H1 (cell line): ENCODE results near the gene GATA1. TPM values are rescaled to one million over a fixed set of nuclear protein-coding genes. Genes with fewer than 3 reads are reported as not detected.

ENCODE experiments used
- CTCF ChIA-PET: fragments of 300-600 bp; sonication (Branson Sonifier 250); formaldehyde crosslinking; loops from one replicate; lab custom pipeline; 2021; ENCODE audit not compliant: partially characterized antibody; lab: Charles Lee
- POLR2A ChIA-PET: fragments of 300-600 bp; sonication (Branson Sonifier 250); formaldehyde crosslinking; loops from one replicate; lab custom pipeline; 2021; ENCODE audit warnings: inconsistent platforms; ENCODE audit not compliant: partially characterized antibody; lab: Charles Lee
- DNase-seq, 2 experiments: peaks; one replicate each; pipeline versions ENCODE4 v3.0.0 to v3.0.0-alpha.2; 2010 to 2022; ENCODE audit warnings: low spot score in 2 of 2, low read depth in 1 of 2, mixed read lengths in 1 of 2
- FAIRE-seq: peaks from 2 replicates; lab custom pipeline; 2011; peaks lifted over from hg19 to GRCh38; lab: Jason Lieb, UNC
- H2AFZ ChIP-seq: 2 replicates; pipeline ENCODE4 v1.8.1; 2012; ENCODE audit warnings: low read length, inconsistent platforms
- H2AK5ac ChIP-seq: 2 replicates; pipeline ENCODE4 v1.6.1; 2013; ENCODE audit warnings: low read depth, low read length
- H2BK120ac ChIP-seq: replicated peaks from 2 replicates; pipeline ENCODE3; 2013; ENCODE audit warnings: low read depth, low read length, inconsistent platforms
- H2BK12ac ChIP-seq: 2 replicates; pipeline ENCODE4 v1.6.1; 2013; ENCODE audit warnings: low read depth, low read length
- H2BK15ac ChIP-seq: 2 replicates; pipeline ENCODE4 v1.6.1; 2013; ENCODE audit warnings: low read length
- H2BK20ac ChIP-seq: 2 replicates; pipeline ENCODE4 v1.6.1; 2013; ENCODE audit warnings: low read length
- H2BK5ac ChIP-seq: 2 replicates; pipeline ENCODE4 v1.6.1; 2013; ENCODE audit warnings: low read depth, low read length
- H3K14ac ChIP-seq: 2 replicates; pipeline ENCODE4 v1.6.1; 2013; ENCODE audit warnings: inconsistent platforms; ENCODE audit not compliant: insufficient read length
- H3K18ac ChIP-seq: 2 replicates; pipeline ENCODE4 v1.6.1; 2013; ENCODE audit warnings: low read length; ENCODE audit errors: extremely low read depth
- H3K23ac ChIP-seq: 2 replicates; pipeline ENCODE4 v1.6.1; 2013; ENCODE audit warnings: inconsistent platforms; ENCODE audit not compliant: insufficient read length
- H3K23me2 ChIP-seq: 2 replicates; pipeline ENCODE4 v1.6.1; 2013; ENCODE audit warnings: low read depth, low read length
- H3K27ac ChIP-seq: 2 replicates; pipeline ENCODE4 v1.6.1; 2011; ENCODE audit warnings: low read depth, low read length, inconsistent platforms
- H3K27me3 ChIP-seq, 4 experiments: replicated peaks in 1 of 4; 1 replicate in 1 of 4; 2 replicates in 3 of 4; pipeline versions ENCODE4 v1.6.1 to v1.8.1; 2011 to 2013; ENCODE audit warnings: low read length in 3 of 4, mild to moderate bottlenecking in 3 of 4, inconsistent platforms in 2 of 4, mixed read lengths in 2 of 4, moderate library complexity in 1 of 4; ENCODE audit not compliant: control insufficient read depth in 3 of 4, insufficient read depth in 3 of 4; ENCODE audit errors: extremely low read depth in 1 of 4
- H3K36me3 ChIP-seq, 4 experiments: 2 replicates each; pipeline versions ENCODE4 v1.6.1 to v1.8.1; 2011 to 2013; ENCODE audit warnings: mild to moderate bottlenecking in 4 of 4, low read length in 3 of 4, moderate library complexity in 2 of 4, control low read depth in 1 of 4, inconsistent platforms in 1 of 4; ENCODE audit not compliant: insufficient read depth in 4 of 4, control insufficient read depth in 2 of 4
- H3K4ac ChIP-seq: replicated peaks from 2 replicates; pipeline ENCODE3; 2013; ENCODE audit warnings: low read length, low read depth, mixed read lengths, inconsistent platforms; ENCODE audit not compliant: insufficient read length
- H3K4me1 ChIP-seq, 4 experiments: replicated peaks in 1 of 4; 1 replicate in 1 of 4; 2 replicates in 3 of 4; pipeline versions ENCODE4 v1.6.1 to v1.8.1; 2011 to 2013; ENCODE audit warnings: low read length in 3 of 4, inconsistent platforms in 2 of 4, mixed read lengths in 1 of 4; ENCODE audit not compliant: insufficient read depth in 4 of 4, control insufficient read depth in 3 of 4
- H3K4me2 ChIP-seq, 2 experiments: 2 replicates each; pipeline versions ENCODE4 v1.6.1 to v1.8.1; 2011 to 2013; ENCODE audit warnings: low read depth in 2 of 2, low read length in 2 of 2, control low read depth in 1 of 2, inconsistent platforms in 1 of 2, mild to moderate bottlenecking in 1 of 2; ENCODE audit not compliant: insufficient read depth in 1 of 2
- H3K4me3 ChIP-seq, 4 experiments: fragments of 200-600, 300-600 bp in 1 of 4; sonication (generic), shearing (Covaris generic), sonication (Bioruptor Twin) in 1 of 4; 2 replicates each; pipeline versions ENCODE4 v1.5.1 to v1.8.1; 2011 to 2016; ENCODE audit warnings: low read length in 4 of 4, low read depth in 3 of 4, control low read depth in 2 of 4, inconsistent platforms in 2 of 4, mild to moderate bottlenecking in 2 of 4, mixed read lengths in 1 of 4, moderate library complexity in 1 of 4; ENCODE audit not compliant: insufficient read depth in 2 of 4; ENCODE audit errors: extremely low read depth in 1 of 4
- H3K56ac ChIP-seq: replicated peaks from 2 replicates; pipeline ENCODE3; 2013; ENCODE audit warnings: low read depth, mild to moderate bottlenecking, mixed read lengths, low read length, inconsistent platforms; ENCODE audit not compliant: insufficient read length
- H3K79me1 ChIP-seq: 2 replicates; pipeline ENCODE4 v1.6.1; 2013; ENCODE audit warnings: low read depth, low read length, control low read depth
- H3K79me2 ChIP-seq, 2 experiments: 2 replicates each; pipeline versions ENCODE4 v1.6.1 to v1.8.1; 2012 to 2013; ENCODE audit warnings: low read length in 2 of 2, mild to moderate bottlenecking in 2 of 2, inconsistent platforms in 1 of 2; ENCODE audit not compliant: insufficient read depth in 2 of 2, control insufficient read depth in 1 of 2
- H3K9ac ChIP-seq, 4 experiments: replicated peaks in 1 of 4; 1 replicate in 1 of 4; 2 replicates in 3 of 4; pipeline versions ENCODE4 v1.6.1 to v1.8.1; 2011 to 2013; ENCODE audit warnings: low read depth in 3 of 4, low read length in 3 of 4, control low read depth in 2 of 4, mild to moderate bottlenecking in 2 of 4, moderate library complexity in 2 of 4, inconsistent platforms in 1 of 4; ENCODE audit errors: extremely low read depth in 1 of 4
- H3K9me3 ChIP-seq, 2 experiments: 2 replicates each; pipeline versions ENCODE4 v1.6.1 to v1.8.1; 2012 to 2013; ENCODE audit warnings: mild to moderate bottlenecking in 2 of 2, moderate library complexity in 2 of 2, control low read depth in 1 of 2, inconsistent platforms in 1 of 2, low read depth in 1 of 2, low read length in 1 of 2, mixed read lengths in 1 of 2; ENCODE audit not compliant: insufficient read depth in 2 of 2
- H4K20me1 ChIP-seq, 2 experiments: replicated peaks in 1 of 2; 2 replicates each; pipeline versions ENCODE3 to v1.8.1; 2011 to 2013; ENCODE audit warnings: inconsistent platforms in 2 of 2, low read length in 2 of 2, mild to moderate bottlenecking in 1 of 2; ENCODE audit not compliant: insufficient read depth in 2 of 2, control insufficient read depth in 1 of 2
- H4K5ac ChIP-seq: 2 replicates; pipeline ENCODE4 v1.6.1; 2013; ENCODE audit warnings: low read length, low read depth, mixed read lengths, inconsistent platforms; ENCODE audit not compliant: insufficient read length
- H4K8ac ChIP-seq: 2 replicates; pipeline ENCODE4 v1.8.0; 2013; ENCODE audit warnings: mild to moderate bottlenecking, moderate library complexity, low read length, inconsistent platforms; ENCODE audit not compliant: insufficient read depth; ENCODE audit errors: extremely low read depth
- H4K91ac ChIP-seq: replicated peaks from 2 replicates; pipeline ENCODE3; 2013; ENCODE audit warnings: low read length, mixed read lengths, inconsistent platforms; ENCODE audit not compliant: insufficient read length
- BACH1 ChIP-seq: IDR thresholded peaks from 2 replicates; pipeline ENCODE4 v1.6.1; 2012; ENCODE audit warnings: low read length, improper control_type of control experiment
- EZH2 ChIP-seq: fragments of 200-600 bp; sonication (generic); IDR thresholded peaks from 2 replicates; pipeline ENCODE4 v1.7.1; 2012; ENCODE audit warnings: low read depth, mild to moderate bottlenecking, moderate library complexity, low read length, inconsistent platforms; ENCODE audit not compliant: severe bottlenecking
- NANOG ChIP-seq: IDR thresholded peaks from 2 replicates; pipeline ENCODE4 v1.6.1; 2011; ENCODE audit warnings: low read length, low read depth, mild to moderate bottlenecking, inconsistent platforms; ENCODE audit not compliant: insufficient read depth, poor library complexity, severe bottlenecking
- POLR2AphosphoS5 ChIP-seq: IDR thresholded peaks from 2 replicates; pipeline ENCODE4 v1.6.1; 2011; ENCODE audit warnings: low read depth, low read length
- SP4 ChIP-seq: IDR thresholded peaks from 2 replicates; pipeline ENCODE4 v1.6.1; 2012; ENCODE audit warnings: low read length, inconsistent platforms
- TBP ChIP-seq: IDR thresholded peaks from 2 replicates; pipeline ENCODE4 v1.6.1; 2011; ENCODE audit warnings: low read depth, low read length, improper control_type of control experiment
- TEAD4 ChIP-seq: IDR thresholded peaks from 2 replicates; pipeline ENCODE4 v1.6.1; 2012; ENCODE audit warnings: low read depth, low read length, inconsistent platforms, mixed read lengths
- YY1 ChIP-seq: IDR thresholded peaks from 2 replicates; pipeline ENCODE4 v1.6.1; 2011; ENCODE audit warnings: low read depth, mild to moderate bottlenecking, low read length
- WGBS, 2 experiments: shearing (Covaris generic) in 1 of 2; methylation state at CpG; one replicate each; pipeline versions ENCODE4 v1.1.6 to v1.1.7; 2013 to 2015; ENCODE audit warnings: low lambda C conversion rate in 2 of 2, mixed read lengths in 2 of 2, inconsistent platforms in 1 of 2, low coverage in 1 of 2, missing lambda C conversion rate in 1 of 2; ENCODE audit not compliant: insufficient replicate concordance in 2 of 2, insufficient coverage in 1 of 2, insufficient read length in 1 of 2; ENCODE audit errors: extremely low coverage in 1 of 2, missing lambda C conversion rate in 1 of 2; 5-methylcytosine and 5-hydroxymethylcytosine counted together
- polyA plus RNA-seq, 7 experiments: library from polyadenylated mRNA; depleted of rRNA in 3 of 7; stranded (reverse) in 5 of 7; unstranded in 2 of 7; fragments of >200 nt in 5 of 7; fragments of 200-250 nt in 2 of 7; gene quantifications; 1 replicate in 5 of 7; 2 replicates in 1 of 7; 4 replicates in 1 of 7; pipeline versions ENCODE4 v1.2.1 to v1.2.3, GENCODE V29; 2011 to 2013; ENCODE audit warnings: missing spikeins in 2 of 7, mixed read lengths in 2 of 7
- total RNA-seq: library from RNA; stranded (reverse); fragmentation: NEBNext Ultra II Directional; extraction: Animal tissue kit (Norgen Biotek cat#: 25700); gene quantifications from 2 replicates; pipeline ENCODE4 v1.2.1, GENCODE V29; 2021
- TF ChIP-seq, protein P1 (sequence below): IDR thresholded peaks from 2 replicates; pipeline ENCODE4 v1.6.1; 2012; ENCODE audit warnings: inconsistent platforms

The GATA1 gene
- total and polyA plus RNA-seq, 2 of the 8 experiments (the other 6 are each of a cell fraction or from before 2014, with no cell fraction given) = 0.05 TPM; not detected in 1

- Histone ChIP-seq H3K9ac (no peak overlapping the region), H2BK5ac (no peak overlapping the region), H4K8ac (no peak overlapping the region; the same call in 1 of the 2 replicates), H2BK12ac (no peak overlapping the region), H3K4me1 (no peaks in the 10 kb centered on the region), H3K27ac (no peak overlapping the region), H2BK15ac (no peak overlapping the region), H3K18ac (no peak overlapping the region), H3K23me2 (no peaks in the 10 kb centered on the region), H3K9me3 (no peaks in the 10 kb centered on the region), H2BK20ac (no peak overlapping the region), H3K56ac (no peak overlapping the region), H3K4ac (no peak overlapping the region), H2BK120ac (no peak overlapping the region), H3K27me3 (no peaks in the 10 kb centered on the region), H4K20me1 (no peaks in the 10 kb centered on the region), H4K5ac (no peak overlapping the region), H3K23ac (no peak overlapping the region), H3K4me3 (no peak overlapping the region), H3K79me1 (no peaks in the 10 kb centered on the region), H3K79me2 (no peaks in the 10 kb centered on the region), H2AFZ (no peak overlapping the region), H3K4me2 (no peak overlapping the region), H4K91ac (no peak overlapping the region), H3K36me3 (no peaks in the 10 kb centered on the region), H2AK5ac (no peak overlapping the region), H3K14ac (no peak overlapping the region)
- no peak for TF ChIP-seq TEAD4
- TF ChIP-seq EZH2 = no peak
- no peak for TF ChIP-seq SP4
- TF ChIP-seq, protein P1, sequence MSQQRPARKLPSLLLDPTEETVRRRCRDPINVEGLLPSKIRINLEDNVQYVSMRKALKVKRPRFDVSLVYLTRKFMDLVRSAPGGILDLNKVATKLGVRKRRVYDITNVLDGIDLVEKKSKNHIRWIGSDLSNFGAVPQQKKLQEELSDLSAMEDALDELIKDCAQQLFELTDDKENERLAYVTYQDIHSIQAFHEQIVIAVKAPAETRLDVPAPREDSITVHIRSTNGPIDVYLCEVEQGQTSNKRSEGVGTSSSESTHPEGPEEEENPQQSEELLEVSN = no peak
- no peak for TF ChIP-seq POLR2AphosphoS5
- TF ChIP-seq YY1 = no peak
- no peak for TF ChIP-seq BACH1
- no peak for TF ChIP-seq NANOG
- TF ChIP-seq TBP = no peak
- POLR2A ChIA-PET = no interaction called here
- DNase-seq (no peak), FAIRE-seq (no peak)
- 91% methylated on average over 10 of the region's 12 CpGs; no CpG with 5 or more reads in 1 of the 2 experiments for WGBS, 2 experiments
- CTCF ChIA-PET = interaction anchor here (1.2 kb wide), 1 partner anchor 361 kb away, joined by 4 read pairs; no protein-coding TSS in a partner anchor
These were observed 8.0 kb downstream of the GATA1 start for GRCh38 chrX:48794340-48794910.
